GM11168 (cell line): ENCODE results near the gene POLE.
"Not testable (repeated sequence)": the region's sequence is repeated elsewhere in the genome, so short reads cannot be mapped to it uniquely, and the experiment has no call there.

Source experiments
- in situ Hi-C: fragments of 300-500 bp; cut with MboI; formaldehyde crosslinking; loops from one replicate; pipeline ENCODE4 v1.12.0; 2022; ENCODE audit warnings: low sequenced_read_pairs; ENCODE audit not compliant: unreplicated experiment

POLE gene

GRCh38 chr12:132603240-132604150 is 83.6 kb downstream of the POLE start:
- in situ Hi-C loops: no loop called here

DNA sequence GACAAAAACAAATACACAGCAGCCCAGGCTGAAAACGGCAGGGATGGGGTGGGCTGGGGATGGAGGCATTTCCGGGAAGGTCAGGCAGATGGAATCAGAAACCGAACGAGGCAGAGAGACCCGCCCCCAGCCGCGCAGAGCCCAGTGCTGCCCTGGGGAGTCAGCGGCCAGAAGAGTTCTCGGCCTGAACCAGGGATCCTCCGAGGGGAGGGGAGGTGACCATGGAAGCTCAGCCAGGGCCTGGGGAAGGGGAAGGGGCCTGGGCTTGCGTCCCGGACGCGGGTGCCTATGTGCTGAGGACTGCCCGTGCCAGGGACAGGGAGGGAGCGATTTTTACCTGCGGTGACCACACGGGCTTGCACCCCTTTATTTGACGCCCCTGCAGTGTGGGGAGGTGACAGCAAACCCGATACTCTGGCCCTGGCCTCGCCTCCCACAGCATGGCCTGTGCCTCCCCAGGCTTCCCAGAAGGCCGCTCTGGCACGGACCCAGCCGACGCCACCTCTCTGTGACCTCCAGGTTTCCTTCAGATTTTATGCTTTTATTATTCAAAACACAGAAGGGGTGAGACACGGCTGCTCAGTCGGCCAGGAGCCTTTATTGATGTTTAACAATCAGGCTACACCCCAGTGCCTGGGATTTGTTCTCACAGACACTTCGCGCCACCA is 84.4 kb downstream of the POLE start:
- in situ Hi-C loops: no loop called here

DNA sequence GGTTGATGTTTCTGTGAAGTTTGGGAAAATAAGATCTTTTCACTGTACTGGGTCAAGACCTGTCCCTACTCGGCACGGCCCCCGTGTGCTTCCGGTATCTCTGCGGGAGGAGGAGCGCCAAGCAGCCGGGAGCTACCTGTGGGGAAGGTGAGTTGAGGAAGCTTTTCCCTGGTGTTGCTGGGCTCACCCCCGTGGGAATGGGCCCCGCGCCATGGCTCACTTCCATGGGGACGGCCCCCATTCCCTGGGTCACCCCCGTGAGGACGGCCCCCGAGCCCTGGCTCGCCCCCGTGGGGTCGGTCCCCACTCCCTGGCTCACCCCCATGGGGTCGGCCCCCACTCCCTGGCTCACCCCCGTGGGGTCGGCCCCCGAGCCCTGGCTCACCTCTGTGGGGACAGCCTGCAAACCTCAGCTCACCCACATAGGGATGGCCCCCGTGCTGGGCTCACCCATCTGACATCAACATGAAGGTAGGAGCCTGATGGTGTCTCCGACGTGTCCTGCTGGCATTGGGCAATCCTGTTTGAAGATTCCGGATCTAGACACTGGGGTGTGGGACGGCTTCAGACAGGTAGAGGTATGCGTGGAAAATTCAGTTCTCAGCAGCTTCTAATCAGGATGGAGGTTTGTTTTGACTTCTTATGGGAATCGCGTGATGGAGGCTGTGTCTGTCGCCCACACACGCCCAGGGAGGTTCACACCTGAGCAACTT is 85.8 kb downstream of the POLE start:
- in situ Hi-C loops: no loop called here

DNA sequence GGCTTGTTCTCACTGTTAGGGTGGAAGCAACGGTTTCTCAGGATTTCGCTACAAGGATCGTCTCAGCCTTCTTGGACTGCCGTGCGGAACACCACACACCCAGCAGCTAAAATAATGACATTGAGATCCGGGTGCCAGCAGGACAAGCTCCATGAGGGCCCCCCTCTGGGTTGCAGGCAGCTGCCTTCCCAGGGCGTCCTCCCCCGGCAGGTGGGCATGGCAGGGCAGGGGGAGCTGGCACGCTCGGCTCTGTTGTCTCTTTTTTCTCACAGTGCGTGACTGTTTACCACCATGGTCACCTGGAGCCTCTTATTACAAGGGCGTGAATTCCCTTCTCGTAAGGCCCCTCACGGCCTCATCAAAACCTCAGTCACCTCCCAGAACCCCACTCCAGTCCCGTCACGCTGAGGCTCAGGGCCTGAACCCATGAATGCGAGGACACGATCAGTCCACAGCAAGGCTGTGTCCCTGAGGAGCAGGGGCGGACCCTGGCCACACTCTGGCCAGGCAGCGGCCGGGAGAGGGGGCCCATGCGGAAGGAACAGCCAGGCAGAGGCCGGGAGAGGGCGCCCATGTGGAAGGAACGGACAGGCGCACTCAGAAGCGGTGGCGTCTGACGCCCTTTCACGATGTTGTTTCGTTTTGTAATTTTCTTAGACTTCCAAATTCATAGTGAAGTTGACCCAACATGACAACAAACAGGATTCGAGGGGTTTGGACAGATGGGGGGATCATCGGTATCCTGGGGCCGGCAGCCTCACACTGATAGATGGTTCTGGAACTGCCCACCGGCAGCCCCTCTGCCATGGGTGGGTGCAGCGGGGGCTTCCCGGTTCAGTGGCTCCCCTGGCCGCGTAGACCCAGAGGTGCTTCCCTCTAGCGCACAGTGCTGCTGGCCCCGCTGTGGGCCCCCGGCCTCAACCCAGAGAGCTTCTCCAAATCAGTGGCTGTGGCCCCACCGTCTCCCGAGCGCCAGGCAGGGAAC is 86.8 kb downstream of the POLE start:
- in situ Hi-C loops: no loop called here

DNA sequence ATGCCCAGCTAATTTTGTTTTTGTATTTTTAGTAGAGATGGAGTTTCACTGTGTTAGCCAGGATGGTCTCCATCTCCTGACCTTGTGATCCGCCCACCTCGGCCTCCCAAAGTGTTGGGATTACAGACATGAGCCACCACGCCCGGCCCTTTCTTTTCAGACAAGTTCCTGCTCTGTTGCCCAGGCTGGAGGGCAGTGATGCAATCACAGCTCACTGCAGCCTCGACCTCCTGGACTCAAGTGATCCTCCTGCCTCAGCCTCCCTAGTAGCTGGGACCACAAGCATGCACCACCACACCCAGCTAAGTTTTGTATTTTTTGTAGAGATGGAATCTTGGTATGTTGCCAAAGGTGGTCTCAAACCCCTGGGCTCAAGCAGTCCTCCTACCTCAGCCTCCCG is 87.6 kb downstream of the POLE start:
- in situ Hi-C loops: not testable (repeated sequence)

DNA sequence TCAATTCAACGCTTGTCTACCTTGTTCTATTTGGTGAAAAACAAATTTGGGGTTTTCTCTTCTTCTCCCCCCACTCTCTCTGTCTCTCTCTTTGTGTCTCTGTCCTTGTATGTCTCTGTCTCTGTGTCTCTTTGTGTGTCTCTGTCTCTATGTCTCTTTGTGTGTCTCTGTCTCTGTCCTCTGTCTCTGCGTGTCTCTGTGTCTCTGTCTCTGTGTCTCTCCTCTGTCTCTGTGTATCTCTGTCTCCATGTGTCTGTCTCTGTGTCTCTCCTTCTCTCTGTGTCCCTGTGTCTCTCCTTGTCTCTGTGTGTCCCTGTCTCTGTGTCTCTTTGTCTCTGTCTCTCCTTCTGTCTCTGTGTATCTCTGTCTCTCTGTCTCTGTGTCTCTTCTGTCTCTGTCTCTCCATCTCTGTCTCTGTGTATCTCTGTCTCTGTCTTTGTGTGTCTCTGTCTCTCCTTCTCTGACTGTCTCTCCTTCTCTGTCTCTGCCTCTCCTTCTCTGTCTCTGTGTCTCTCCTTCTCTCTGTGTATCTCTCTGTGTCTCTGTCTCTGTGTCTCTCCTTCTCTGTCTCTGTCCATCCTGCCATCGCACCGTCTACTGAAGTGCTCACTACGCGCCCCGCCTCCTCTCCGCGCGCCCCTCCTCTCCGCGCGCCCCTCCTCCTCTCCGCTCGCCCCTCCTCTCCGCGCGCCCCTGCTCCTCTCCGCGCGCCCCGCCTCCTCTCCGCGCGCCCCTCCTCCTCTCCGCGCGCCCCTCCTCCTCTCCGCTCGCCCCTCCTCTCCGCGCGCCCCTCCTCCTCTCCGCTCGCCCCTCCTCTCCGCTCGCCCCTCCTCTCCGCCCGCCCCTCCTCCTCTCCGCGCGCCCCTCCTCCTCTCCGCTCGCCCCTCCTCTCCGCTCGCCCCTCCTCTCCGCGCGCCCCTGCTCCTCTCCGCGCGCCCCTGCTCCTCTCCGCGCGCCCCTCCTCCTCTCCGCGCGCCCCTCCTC is 89.5 kb downstream of the POLE start:
- in situ Hi-C loops: no loop called here

DNA sequence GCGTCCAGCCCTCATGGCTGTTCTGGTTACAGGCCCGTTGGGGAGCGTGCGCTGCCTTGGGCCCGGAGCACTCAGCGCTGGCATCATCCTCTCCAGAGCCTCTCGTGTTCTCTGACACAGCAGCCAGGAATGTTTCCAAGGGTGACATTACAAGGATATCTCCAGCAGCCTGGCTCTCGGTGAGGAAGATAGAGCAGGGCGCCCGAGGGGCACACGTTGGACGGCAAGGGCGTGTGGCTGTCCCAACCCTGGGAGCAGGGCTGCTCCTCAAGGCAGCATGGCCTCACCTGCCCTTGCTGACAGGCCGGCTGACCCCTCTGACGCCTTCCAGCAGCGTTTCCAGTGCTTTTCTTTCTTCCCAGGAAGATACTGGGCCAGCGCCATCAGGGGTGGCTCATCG is 91.1 kb downstream of the POLE start:
- in situ Hi-C loops: no loop called here

DNA sequence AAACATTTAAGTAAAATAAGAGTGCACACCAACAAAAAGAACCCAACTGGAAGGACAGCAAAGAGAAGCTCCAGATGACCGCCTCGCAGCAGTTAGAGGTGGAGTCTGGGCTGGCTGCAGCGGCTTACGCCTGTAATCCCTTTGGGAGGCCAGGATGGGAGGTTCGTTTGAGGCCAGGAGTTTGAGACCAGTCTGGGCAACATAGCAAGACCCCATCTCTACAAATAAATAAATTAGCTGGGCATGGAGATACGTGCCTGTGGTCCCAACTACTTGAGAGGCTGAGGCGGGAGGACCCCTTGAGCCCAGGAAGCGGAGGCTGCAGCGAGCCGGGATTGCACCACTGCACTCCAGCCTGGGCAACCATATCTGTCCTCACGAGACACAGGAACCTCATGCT is 92.0 kb downstream of the POLE start:
- in situ Hi-C loops: no loop called here

- in situ Hi-C loops: no loop called here
Observed at GRCh38 chr12:132593938-132594358, 93.2 kb downstream of the POLE start.

DNA sequence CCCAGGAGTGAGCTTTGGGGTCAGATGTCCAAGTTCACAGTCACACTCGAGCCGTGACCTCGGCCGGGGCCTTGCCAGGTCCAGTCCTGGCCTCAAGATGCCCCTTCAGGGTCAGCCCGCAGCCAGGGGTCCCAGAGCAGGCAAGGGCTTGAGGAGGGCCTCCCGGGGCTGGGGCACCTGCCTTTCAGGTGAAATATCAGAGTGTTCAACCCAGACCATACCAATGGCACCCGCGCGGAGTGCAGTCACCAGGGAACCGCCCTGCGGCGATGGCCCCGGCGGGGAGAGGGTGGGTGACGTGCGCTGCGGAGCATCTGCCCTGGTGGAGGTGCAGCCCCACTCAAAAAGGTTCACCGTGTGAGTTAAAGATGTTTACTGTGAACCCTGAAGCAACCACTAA is 93.6 kb downstream of the POLE start:
- in situ Hi-C loops: no loop called here

GRCh38 chr12:132593071-132593470 is 94.1 kb downstream of the POLE start:
- in situ Hi-C loops: no loop called here

DNA sequence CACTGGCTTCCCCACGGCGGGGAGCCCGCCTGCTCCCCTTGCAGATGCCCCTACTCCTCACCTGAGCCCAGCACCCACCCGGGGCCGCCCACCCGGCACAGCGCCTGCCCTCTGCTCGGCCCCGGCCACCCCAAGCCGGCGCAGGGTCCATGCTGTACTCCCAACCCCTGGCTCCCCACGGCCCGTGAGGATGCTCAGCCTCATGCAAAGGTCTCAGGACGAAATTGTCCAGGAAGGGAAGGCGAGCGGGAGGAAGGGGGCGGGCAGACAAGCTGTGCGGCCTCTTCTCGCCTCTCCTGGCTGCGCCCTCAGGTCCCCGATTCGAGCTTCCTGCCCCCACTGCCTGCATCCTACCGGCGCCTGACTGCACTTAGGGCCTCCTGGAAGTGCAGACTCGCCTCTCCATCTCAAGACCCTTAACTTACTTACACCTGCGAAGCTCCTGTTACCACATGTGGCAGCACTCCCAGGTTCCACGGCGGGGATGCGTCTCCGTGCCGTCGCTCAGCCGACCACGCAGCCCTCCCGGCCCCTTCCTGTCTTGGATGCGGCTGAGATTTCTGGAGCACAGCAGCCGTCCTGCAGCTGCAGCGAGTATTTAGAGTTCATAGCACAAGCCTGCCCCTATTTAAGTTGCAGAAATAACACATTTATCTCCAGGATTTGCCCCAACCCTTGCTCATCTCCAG is 94.7 kb downstream of the POLE start:
- in situ Hi-C loops: no loop called here

DNA sequence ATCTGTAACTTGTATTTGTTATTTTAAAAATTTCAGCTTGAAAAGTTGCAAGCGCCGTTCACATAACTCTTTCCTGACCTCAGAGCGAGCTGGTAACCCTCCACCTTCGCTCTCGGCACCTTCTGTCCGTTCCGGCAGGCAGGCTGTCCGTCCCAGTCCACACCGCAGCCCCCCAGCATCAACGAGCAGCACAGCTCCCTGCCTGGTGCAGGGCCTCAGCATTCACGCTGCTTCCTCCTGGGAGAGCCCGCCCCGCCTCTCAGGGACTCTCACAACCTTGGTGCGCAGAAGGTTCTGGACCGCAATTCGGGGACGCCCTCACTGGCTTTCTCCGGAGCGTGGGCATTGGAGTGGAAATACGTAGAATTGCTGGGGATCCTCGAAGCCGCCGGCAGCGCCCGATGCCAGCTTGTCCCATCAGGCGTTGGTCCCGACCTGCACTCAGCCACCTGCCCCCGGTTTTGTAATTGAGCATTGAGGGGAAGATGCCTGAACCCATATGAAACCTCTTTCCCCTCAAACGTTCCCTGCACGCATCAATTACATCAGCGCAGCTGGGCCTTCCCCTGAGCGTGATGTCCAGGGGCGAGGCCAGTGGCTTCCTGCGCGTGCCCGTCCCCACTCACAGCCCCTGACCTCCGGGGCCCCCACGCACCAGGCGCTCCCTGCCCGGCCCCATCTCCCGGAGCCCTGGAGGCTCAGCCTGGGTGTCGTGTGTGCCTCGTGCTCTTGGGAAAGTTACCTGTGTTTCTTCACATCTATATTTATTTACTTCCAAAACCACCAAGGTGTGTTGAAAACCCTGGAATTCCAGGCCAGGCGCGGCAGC is 95.8 kb downstream of the POLE start:
- in situ Hi-C loops: no loop called here

DNA sequence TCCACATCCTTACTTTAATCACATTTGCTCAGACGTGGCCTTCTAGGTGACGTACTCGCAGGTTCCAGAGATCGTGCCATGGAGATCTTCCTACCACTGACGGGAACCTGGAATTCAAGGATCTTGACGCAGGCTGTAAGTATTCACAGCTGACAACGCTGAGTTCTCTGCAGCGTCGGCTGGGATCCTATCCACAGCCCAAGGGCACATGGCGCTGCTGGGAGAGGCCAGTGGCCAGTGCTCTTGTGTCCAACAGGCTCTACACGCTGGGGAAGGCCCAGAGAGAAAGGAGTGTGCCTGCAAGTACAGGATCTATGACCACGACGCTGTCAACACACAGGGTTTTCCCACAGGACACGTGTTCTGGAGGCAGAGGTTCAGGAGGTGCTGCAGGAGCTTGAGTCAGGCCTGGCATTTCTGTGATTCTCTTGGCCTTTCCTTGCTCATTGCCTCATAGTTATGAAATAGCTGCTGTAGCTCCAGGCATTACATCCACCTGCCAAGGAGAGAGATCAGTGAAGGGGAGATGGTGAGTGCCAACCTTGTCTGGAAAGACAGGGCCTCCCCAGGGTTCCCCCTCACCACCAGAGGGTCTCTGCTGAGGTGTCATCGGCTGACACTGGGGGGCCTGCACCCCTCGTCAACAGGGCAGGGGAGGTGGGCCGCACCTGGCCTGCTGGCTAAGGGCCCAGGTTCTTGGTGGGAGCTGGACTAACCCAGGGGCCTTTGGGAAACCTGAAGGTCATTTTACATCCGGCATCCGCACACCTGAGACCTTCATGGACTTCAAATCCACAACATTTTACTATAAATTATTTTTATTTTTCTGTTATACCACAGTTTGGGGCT is 98.1 kb downstream of the POLE start:
- in situ Hi-C loops: no loop called here

GRCh38 chr12:132588319-132588718 is 98.8 kb downstream of the POLE start:
- in situ Hi-C loops: no loop called here

- in situ Hi-C loops: no loop called here
Observed at GRCh38 chr12:132587781-132588180, 99.4 kb downstream of the POLE start.
